GM23338 (cell line): Measurements from ENCODE around the gene CGREF1.

Source experiments
- CREB1 ChIP-seq: fragments of 250-450 bp; sonication (Bioruptor Pico); IDR thresholded peaks from 2 replicates; pipeline ENCODE4 v1.5.0; 2020; ENCODE audit warnings: low read depth, mild to moderate bottlenecking, moderate library complexity
- NANOG ChIP-seq: IDR thresholded peaks from 2 replicates; pipeline ENCODE4 v1.6.1; 2016; ENCODE audit warnings: antibody characterized with exemption, borderline replicate concordance
- TF ChIP-seq, protein P1 (sequence below), 2 experiments: fragments of 200-600 bp in 1 of 2; sonication (generic) in 1 of 2; conservative IDR thresholded peaks; 2 replicates each; pipeline versions ENCODE4 v1.5.1 to v1.6.1; 2016 to 2017; ENCODE audit warnings: antibody characterized with exemption in 2 of 2, low read depth in 2 of 2, mild to moderate bottlenecking in 2 of 2, moderate library complexity in 1 of 2

DNA sequence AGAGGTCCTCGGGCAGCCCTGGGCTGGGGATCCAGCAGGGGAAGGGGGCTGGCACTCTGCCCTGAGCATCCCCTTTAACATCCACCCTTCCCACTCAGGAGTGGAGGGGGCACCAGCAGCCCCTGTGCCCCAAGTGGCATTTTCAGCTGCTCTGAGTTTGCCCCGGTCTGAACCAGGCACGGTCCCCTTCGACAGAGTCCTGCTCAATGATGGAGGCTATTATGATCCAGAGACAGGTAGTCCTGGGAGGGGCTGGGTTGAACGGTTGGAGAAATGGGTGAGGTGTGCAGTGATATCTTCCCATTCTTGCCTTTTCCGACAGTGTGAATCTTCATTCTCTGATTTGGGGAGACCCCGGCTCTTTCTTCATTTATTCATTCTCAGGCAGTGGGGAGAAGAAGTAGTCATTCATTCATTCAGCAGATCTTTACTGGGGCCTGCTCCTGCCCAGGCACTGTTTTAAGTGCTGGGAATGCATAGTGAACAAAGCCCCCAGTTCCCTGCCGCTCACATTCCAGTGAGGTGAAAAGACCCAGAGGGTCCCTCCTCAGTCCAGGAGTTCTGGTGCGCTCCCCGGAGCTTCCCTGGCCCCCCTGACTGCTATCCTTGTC lies 33.8 kb downstream of the CGREF1 start:
- TF ChIP-seq, protein P1, sequence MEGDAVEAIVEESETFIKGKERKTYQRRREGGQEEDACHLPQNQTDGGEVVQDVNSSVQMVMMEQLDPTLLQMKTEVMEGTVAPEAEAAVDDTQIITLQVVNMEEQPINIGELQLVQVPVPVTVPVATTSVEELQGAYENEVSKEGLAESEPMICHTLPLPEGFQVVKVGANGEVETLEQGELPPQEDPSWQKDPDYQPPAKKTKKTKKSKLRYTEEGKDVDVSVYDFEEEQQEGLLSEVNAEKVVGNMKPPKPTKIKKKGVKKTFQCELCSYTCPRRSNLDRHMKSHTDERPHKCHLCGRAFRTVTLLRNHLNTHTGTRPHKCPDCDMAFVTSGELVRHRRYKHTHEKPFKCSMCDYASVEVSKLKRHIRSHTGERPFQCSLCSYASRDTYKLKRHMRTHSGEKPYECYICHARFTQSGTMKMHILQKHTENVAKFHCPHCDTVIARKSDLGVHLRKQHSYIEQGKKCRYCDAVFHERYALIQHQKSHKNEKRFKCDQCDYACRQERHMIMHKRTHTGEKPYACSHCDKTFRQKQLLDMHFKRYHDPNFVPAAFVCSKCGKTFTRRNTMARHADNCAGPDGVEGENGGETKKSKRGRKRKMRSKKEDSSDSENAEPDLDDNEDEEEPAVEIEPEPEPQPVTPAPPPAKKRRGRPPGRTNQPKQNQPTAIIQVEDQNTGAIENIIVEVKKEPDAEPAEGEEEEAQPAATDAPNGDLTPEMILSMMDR (conservative IDR thresholded peaks at IDR 0.05; ENCODE audit: low read depth in 2 of 2), result no peak
- TF ChIP-seq CREB1 (CRISPR knock-in tag) (no peak), NANOG (no peak)
